Small intestine (tissue), 7 donors: Measurements from ENCODE around the gene RNF152. TPM values are rescaled to one million over a fixed set of nuclear protein-coding genes. Genes with fewer than 3 reads are reported as not detected.
"Not testable (repeated sequence)": the region's sequence is repeated elsewhere in the genome, so short reads cannot be mapped to it uniquely, and the experiment has no call there.

ENCODE experiments used
- DNase-seq, 2 donors: peaks; one replicate each; pipeline versions ENCODE4 v3.0.0 to v3.0.0-alpha.2; 2013
- FAIRE-seq: peaks from 2 replicates; lab custom pipeline; 2012; peaks lifted over from hg19 to GRCh38; lab: Jason Lieb, UNC
- H3K27ac ChIP-seq, 3 donors: one replicate each; pipeline ENCODE4 v1.5.1; 2013; ENCODE audit warnings: low read length in 2 of 3, mild to moderate bottlenecking in 2 of 3, control low read depth in 1 of 3, inconsistent platforms in 1 of 3, low read depth in 1 of 3, moderate library complexity in 1 of 3
- H3K27me3 ChIP-seq, 3 donors: one replicate each; pipeline ENCODE4 v1.6.1; 2013; ENCODE audit warnings: low read length in 3 of 3, inconsistent platforms in 1 of 3; ENCODE audit not compliant: control insufficient read depth in 3 of 3, insufficient read depth in 3 of 3
- H3K36me3 ChIP-seq, 3 donors: one replicate each; pipeline ENCODE4 v1.6.1; 2013; ENCODE audit warnings: low read length in 3 of 3, inconsistent platforms in 1 of 3, low read depth in 1 of 3, mild to moderate bottlenecking in 1 of 3, moderate library complexity in 1 of 3; ENCODE audit not compliant: control insufficient read depth in 3 of 3, insufficient read depth in 2 of 3
- H3K4me1 ChIP-seq, 3 donors: one replicate each; pipeline ENCODE4 v1.6.1; 2013; ENCODE audit warnings: low read length in 2 of 3, inconsistent platforms in 1 of 3, low read depth in 1 of 3, mild to moderate bottlenecking in 1 of 3, moderate library complexity in 1 of 3; ENCODE audit not compliant: control insufficient read depth in 3 of 3, insufficient read depth in 2 of 3
- H3K4me3 ChIP-seq, 3 donors: one replicate each; pipeline ENCODE4 v1.5.1; 2013; ENCODE audit warnings: low read length in 3 of 3, control low read depth in 1 of 3, inconsistent platforms in 1 of 3, low read depth in 1 of 3, mild to moderate bottlenecking in 1 of 3, moderate library complexity in 1 of 3
- H3K9me3 ChIP-seq, 2 donors: one replicate each; pipeline ENCODE4 v1.6.1; 2013; ENCODE audit warnings: low read depth in 1 of 2, low read length in 1 of 2; ENCODE audit not compliant: control insufficient read depth in 2 of 2, insufficient read depth in 1 of 2
- WGBS, 3 donors: extraction: QIAGEN DNeasy Blood & Tissue Kit; methylation state at CpG; one replicate each; pipeline ENCODE4 v1.1.7; 2013; 5-methylcytosine and 5-hydroxymethylcytosine counted together
- polyA plus RNA-seq, 4 donors: library from polyadenylated mRNA; stranded (reverse) in 3 of 4; unstranded in 1 of 4; fragments of 200-250 nt in 3 of 4; fragments of 120-200 nt in 1 of 4; gene quantifications; one replicate each; pipeline versions ENCODE4 v1.2.1 to v1.2.3, GENCODE V29; 2013
- donor health status: healthy with polysubstance abuse.
- donor health status: control.
- donor health status: control.
- donor health status: Bipolar disorder and iron deficiency.
- donor health status: healthy.

The RNF152 gene
- polyA plus RNA-seq, 4 donors = 1.4 to 7.3 (median 4.4) TPM

DNA sequence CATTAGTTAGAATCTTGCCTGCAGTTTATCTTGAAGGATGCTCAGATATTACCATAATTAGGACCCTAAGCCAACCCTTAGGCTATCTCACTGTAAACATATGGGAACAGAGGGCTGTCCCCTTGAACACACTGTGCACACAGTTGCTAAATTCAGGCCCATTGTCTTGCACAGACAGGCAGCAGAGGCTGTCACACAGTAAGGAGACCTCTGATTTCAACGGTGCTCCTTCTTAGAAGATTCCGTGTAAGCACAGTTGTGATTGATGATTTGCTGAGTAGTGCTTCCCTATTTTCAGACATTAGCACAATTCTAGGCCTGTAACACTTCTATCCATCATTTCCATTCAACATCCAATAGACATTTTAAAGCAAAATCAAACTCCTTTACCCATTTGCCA lies 108.0 kb downstream of the RNF152 start:
- no peaks in the 10 kb centered on the region for H3K4me1 ChIP-seq

DNA sequence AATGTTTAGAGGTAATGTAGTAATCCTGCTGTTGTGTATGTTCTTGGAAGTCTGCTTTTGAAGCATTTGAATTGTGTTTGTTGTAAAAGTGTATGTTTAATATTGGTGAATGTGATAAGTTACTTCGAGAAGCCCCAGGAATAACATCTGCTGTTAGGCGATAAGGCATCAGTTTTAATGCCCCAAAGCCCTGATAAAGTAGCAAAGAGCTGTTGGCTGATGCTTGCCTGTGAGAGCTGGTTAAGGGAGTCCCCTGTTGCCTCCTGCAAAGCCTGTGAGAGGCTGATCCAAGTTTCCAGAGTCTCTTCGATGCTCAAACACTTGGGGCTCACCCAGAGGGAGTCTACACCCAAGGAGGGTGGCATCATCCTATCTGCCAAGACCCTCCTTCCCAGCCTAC lies 110.3 kb downstream of the RNF152 start:
- Histone ChIP-seq H3K27ac (no peak overlapping the region), H3K4me1 (no peaks in the 10 kb centered on the region), H3K36me3 (no peaks in the 10 kb centered on the region), H3K4me3 (no peak overlapping the region), H3K9me3 (no peaks in the 10 kb centered on the region), H3K27me3 (peaks cover 0 to 6% (median 2%) of the 10 kb centered on the region in 3 donors)
- DNase-seq (peak in 1 of 2 donors; percentile 12), FAIRE-seq (no peak)
- WGBS, 3 donors = 49 to 70% (median 67%) methylated on average over 3 of the region's 3 CpGs

More for the DNA sequence above, 108.0 kb downstream of the RNF152 start:
- WGBS, 3 donors = 37 to 72% (median 66%) methylated on average over 2 of the region's 2 CpGs
- DNase-seq = no peak
- Histone ChIP-seq H3K36me3 (no peaks in the 10 kb centered on the region), H3K4me3 (no peak overlapping the region), H3K27ac (no peak overlapping the region), H3K27me3 (peaks cover 0 to 4% (median 0%) of the 10 kb centered on the region in 3 donors), H3K9me3 (no peaks in the 10 kb centered on the region)
- no peak for FAIRE-seq

DNA sequence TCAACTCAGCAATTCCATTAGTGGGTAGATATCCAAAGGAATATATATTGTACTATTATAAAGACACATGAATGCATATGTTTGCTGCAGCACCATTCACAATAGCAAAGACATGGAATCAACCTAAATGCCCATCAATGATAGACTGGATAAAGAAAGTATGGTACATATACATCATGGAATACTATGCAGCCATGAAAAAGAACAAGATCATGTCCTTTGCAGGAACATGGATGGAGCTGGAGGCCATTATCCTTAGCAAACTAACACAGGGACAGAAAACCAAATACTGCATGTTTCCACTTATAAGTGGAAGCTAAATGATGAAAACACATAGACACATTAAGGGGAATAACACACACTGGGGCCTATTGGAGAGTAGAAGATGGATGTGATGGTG lies 116.6 kb downstream of the RNF152 start:
- not testable (repeated sequence) for H3K4me1 ChIP-seq, H3K9me3 ChIP-seq, FAIRE-seq, H3K27ac ChIP-seq, H3K36me3 ChIP-seq, H3K27me3 ChIP-seq, H3K4me3 ChIP-seq, DNase-seq

DNA sequence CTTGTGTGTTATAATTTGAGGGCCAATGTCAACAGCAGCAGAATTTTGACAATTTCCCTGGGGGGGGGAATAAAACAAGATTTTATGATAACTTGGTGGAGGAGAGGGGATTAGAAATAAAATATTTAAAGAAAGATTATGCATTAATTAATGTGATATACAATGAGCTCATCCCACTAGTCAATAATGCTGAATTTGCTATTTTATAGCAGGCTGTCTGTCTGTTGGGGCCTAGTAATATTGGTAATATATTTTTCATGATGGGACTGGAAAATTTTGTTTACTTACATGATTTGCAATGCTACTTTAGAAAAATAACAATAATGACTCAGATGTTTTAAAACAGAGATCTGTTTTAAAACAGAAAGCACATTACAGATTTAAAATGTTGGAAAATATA lies 118.0 kb downstream of the RNF152 start:
- FAIRE-seq (no peak), DNase-seq (no peak)
- H3K4me3 ChIP-seq = no peak overlapping the region
- no peaks in the 10 kb centered on the region for H3K4me1 ChIP-seq
- H3K36me3 ChIP-seq = no peaks in the 10 kb centered on the region
- no peak overlapping the region for H3K27ac ChIP-seq
- H3K9me3 ChIP-seq = peaks cover 0 to 5% of the 10 kb centered on the region in 2 donors
- peaks cover 0 to 2% (median 2%) of the 10 kb centered on the region in 3 donors for H3K27me3 ChIP-seq

DNA sequence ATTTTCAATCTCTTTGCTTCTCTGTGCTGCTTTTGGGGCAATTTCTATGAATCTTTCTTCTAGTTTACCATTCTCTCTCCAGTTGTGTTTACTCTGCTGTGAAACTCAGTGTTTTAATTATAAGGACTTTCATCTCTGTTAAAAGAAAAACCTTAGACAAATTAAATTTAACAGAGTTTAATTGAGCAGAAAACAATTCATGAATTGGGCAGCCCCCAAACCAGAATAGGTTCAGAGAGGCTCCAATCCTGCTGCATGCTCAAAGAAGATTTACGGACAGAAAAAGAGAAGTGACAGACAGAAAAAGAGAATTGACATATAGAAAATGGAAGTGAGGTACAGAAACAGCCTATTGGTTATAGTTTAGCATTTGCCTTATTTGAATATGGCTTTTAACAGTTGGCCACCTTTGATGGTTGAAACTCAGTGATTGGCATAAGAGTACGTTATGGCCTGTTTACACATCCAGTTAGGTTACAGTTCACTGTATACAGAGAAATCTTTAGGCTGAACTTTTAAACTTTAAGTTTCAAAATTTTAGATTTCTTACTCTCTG lies 120.4 kb downstream of the RNF152 start:
- Histone ChIP-seq H3K27ac (no peak overlapping the region), H3K9me3 (peaks cover 0 to 5% of the 10 kb centered on the region in 2 donors), H3K4me1 (no peaks in the 10 kb centered on the region), H3K27me3 (no peaks in the 10 kb centered on the region), H3K4me3 (no peak overlapping the region), H3K36me3 (no peaks in the 10 kb centered on the region)
- FAIRE-seq (no peak), DNase-seq (no peak)
- whole genome bisulfite sequencing, 3 donors = 72 to 84% (median 79%) methylated on average over 2 of the region's 2 CpGs

DNA sequence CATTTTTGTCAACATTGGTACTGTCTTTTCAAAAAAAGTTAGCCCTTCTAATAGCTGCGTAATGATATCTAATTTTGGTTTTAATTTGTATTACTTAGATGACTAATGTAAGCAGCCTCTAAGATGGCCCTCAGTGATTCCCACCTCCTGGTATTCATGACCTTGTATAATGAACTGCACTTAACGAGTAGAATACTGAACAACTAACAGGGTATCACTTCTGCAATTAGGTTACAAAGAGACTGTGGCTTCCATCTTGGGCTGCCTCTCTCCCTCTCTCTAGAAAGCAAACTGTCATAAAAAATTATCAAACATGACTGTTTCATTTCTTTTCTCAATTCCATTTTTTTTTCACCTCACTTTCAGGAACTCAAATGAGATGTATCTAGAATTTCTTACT lies 120.9 kb downstream of the RNF152 start:
- Histone ChIP-seq H3K4me1 (no peaks in the 10 kb centered on the region), H3K27me3 (no peaks in the 10 kb centered on the region), H3K36me3 (no peaks in the 10 kb centered on the region), H3K9me3 (peaks cover 0 to 5% of the 10 kb centered on the region in 2 donors), H3K4me3 (no peak overlapping the region), H3K27ac (no peak overlapping the region)
- 87 to 97% (median 88%) methylated on average over 2 of the region's 2 CpGs for WGBS, 3 donors
- DNase-seq (no peak), FAIRE-seq (no peak)

DNA sequence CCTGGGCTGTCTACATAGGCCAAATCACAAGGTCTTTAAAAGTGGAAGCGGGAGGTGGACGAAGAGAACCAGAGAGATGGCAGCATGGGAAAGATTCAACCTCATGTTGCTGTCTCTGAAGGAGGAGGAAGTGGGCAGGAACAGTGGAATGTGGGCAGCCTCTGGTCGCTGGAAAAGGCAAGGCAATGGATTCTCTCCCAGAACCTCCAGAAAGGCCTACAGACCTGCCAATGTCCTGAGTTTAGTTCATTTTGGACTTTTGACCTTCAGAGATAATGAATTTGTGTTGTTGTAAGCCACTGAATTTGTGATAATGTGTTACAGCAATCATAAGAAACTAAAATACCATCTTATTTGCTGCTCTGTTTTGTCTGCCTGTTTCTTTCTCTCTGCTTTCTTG lies 122.5 kb downstream of the RNF152 start:
- no peak for DNase-seq
- Histone ChIP-seq H3K4me1 (no peaks in the 10 kb centered on the region), H3K4me3 (no peak overlapping the region), H3K27me3 (no peaks in the 10 kb centered on the region), H3K9me3 (no peaks in the 10 kb centered on the region), H3K36me3 (no peaks in the 10 kb centered on the region), H3K27ac (no peak overlapping the region)
- 78 to 80% (median 79%) methylated on average over 3 of the region's 3 CpGs for WGBS, 3 donors
- FAIRE-seq = no peak

DNA sequence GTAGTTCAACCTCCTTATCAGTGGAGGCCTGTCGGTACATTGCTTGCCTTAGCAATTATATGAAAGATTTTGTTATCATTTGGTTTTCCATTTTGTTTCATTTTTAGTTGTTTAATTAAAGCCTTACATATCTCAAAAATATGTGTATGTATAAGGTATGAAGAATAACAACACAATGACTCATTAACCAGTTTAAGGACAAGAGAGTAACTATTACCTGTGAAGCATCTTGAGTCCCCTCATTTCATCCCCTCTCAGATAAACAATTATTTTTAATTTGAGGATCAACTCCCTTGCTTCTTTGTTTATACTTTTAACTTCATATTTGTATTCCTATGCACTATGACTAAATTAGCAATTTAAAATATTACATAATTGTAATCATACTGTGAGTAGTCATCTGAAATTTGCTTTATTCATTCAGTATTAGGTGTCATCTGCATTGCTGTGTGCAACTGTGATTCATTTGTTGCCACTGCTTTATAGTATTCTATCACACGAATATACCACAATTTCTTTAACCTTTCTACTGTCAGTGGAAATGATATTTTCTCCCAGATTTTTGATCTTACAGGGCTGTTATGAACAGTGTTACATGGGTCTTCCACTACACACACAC lies 126.4 kb downstream of the RNF152 start:
- Histone ChIP-seq H3K4me3 (no peak overlapping the region), H3K27ac (no peak overlapping the region), H3K4me1 (no peaks in the 10 kb centered on the region), H3K27me3 (no peaks in the 10 kb centered on the region), H3K9me3 (no peaks in the 10 kb centered on the region), H3K36me3 (no peaks in the 10 kb centered on the region)
- no peak for FAIRE-seq
- WGBS, 3 donors = 37 to 70% (median 44%) methylated on average over 2 of the region's 2 CpGs
- DNase-seq = no peak

DNA sequence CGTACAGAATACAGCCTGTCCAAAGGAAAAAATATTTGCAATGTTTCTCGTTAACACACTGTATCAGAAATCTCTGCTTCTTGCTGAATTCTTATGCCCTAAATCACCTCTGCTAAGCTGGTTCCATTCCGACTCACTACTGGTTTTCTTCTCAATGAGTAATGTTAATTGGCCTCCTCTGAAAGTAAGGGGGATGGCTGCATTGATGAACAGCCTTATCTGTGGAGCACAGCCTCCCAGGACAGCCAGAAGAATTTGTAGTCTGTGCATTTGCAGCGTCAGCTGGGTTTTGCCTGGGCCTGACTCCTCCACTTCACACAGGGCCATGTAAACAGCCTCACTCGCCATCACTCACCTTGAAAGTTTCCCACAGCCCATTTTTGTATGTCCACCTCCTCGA lies 127.7 kb downstream of the RNF152 start:
- no peak for FAIRE-seq
- no peaks in the 10 kb centered on the region for H3K4me1 ChIP-seq
- no peak overlapping the region for H3K27ac ChIP-seq
- no peak overlapping the region for H3K4me3 ChIP-seq
- no peak for DNase-seq
- no peaks in the 10 kb centered on the region for H3K27me3 ChIP-seq
- H3K36me3 ChIP-seq = no peaks in the 10 kb centered on the region
- WGBS, 3 donors = 73 to 86% (median 79%) methylated on average over 6 of the region's 6 CpGs
- H3K9me3 ChIP-seq = no peaks in the 10 kb centered on the region
